HL-60 (cell line): ENCODE measurements around the gene MTCL1.
"Not testable (repeated sequence)": the region's sequence is repeated elsewhere in the genome, so short reads cannot be mapped to it uniquely, and the experiment has no call there.

Experiments used
- DNase-seq, 2 experiments: peaks; one replicate each; pipeline ENCODE4 v3.0.0-alpha.2; 2010 to 2020; ENCODE audit warnings: low read depth in 1 of 2, low spot score in 1 of 2
- H3K27ac ChIP-seq: fragments of 250-450 bp; sonication (Bioruptor Pico); replicated peaks from 2 replicates; pipeline ENCODE4 v1.5.1; 2020; ENCODE audit warnings: mild to moderate bottlenecking, moderate library complexity
- H3K27me3 ChIP-seq: fragments of 250-450 bp; sonication (Bioruptor Pico); 2 replicates; pipeline ENCODE4 v1.5.1; 2021; ENCODE audit warnings: mild to moderate bottlenecking, moderate library complexity; ENCODE audit not compliant: insufficient read depth, poor library complexity, severe bottlenecking
- H3K4me3 ChIP-seq: replicated peaks from 2 replicates; pipeline ENCODE4 v1.5.1; 2011; ENCODE audit warnings: mild to moderate bottlenecking, control low read depth, low read length; ENCODE audit not compliant: insufficient read depth
- GABPA ChIP-seq: IDR thresholded peaks from 2 replicates; pipeline ENCODE4 v1.6.1; 2012; ENCODE audit warnings: low read depth
- POLR2AphosphoS5 ChIP-seq: IDR thresholded peaks from 2 replicates; pipeline ENCODE4 v1.6.1; 2012; ENCODE audit warnings: low read depth
- REST ChIP-seq: IDR thresholded peaks from 2 replicates; pipeline ENCODE4 v1.6.1; 2012; ENCODE audit warnings: low read depth; ENCODE audit not compliant: insufficient replicate concordance
- SPI1 ChIP-seq: IDR thresholded peaks from 2 replicates; pipeline ENCODE4 v1.6.1; 2012; ENCODE audit warnings: low read depth, mild to moderate bottlenecking, borderline replicate concordance
- TF ChIP-seq, protein P1 (sequence below): IDR thresholded peaks from one replicate; pipeline ENCODE4 v1.5.1; 2011; ENCODE audit warnings: low read length, control low read depth, inconsistent platforms; ENCODE audit not compliant: insufficient read depth

Gene MTCL1

DNA sequence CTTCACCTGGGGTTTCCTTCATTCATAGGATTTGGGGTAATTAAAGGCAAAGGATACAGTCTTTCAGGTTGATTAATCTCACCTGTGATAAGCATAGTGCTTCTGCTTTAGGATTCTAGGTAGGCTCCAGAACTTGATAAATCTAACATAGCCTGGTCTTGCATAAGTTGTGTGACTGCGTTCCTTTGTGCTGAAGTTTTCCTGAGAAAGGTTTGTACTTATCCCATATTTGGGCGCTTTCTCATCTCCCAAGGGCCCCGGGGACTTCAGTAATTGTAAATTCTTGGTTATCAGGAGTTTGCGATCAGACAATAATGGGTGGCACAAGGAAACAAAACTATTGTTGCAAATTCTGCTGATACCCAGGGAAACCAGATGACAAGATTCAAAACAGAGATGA lies 53.1 kb downstream of the MTCL1 start:
- no peak for DNase-seq
- no peak overlapping the region for H3K4me3 ChIP-seq
- no peak overlapping the region for H3K27ac ChIP-seq
- TF ChIP-seq GABPA (no peak), POLR2AphosphoS5 (no peak), REST (no peak), SPI1 (no peak)
- TF ChIP-seq, protein P1, sequence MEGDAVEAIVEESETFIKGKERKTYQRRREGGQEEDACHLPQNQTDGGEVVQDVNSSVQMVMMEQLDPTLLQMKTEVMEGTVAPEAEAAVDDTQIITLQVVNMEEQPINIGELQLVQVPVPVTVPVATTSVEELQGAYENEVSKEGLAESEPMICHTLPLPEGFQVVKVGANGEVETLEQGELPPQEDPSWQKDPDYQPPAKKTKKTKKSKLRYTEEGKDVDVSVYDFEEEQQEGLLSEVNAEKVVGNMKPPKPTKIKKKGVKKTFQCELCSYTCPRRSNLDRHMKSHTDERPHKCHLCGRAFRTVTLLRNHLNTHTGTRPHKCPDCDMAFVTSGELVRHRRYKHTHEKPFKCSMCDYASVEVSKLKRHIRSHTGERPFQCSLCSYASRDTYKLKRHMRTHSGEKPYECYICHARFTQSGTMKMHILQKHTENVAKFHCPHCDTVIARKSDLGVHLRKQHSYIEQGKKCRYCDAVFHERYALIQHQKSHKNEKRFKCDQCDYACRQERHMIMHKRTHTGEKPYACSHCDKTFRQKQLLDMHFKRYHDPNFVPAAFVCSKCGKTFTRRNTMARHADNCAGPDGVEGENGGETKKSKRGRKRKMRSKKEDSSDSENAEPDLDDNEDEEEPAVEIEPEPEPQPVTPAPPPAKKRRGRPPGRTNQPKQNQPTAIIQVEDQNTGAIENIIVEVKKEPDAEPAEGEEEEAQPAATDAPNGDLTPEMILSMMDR: no peak
- H3K27me3 ChIP-seq: peaks cover 4% of the 10 kb centered on the region

DNA sequence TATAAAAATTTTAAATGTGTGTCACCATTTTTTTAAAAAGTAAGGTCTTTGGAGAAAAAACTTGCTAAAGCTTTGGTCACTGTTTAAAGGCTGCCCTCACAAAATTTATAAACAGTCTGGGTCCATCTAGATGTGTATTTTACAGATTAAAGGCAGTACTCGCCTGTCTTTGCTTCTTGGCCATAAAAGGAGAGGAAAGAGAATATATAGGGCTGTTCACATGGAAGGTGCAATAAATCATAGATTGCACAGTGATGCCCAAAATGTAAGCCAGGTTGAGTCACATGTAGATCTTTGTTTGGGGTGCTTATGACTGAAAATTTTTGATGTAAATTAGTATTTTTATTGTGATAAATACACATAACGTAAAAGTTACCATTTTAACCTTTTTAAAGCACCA lies 55.6 kb downstream of the MTCL1 start:
- H3K27me3 ChIP-seq: peaks cover 4% of the 10 kb centered on the region
- H3K4me3 ChIP-seq: no peak overlapping the region
- no peak overlapping the region for H3K27ac ChIP-seq
- DNase-seq: no peak
- no peak for TF ChIP-seq REST
- TF ChIP-seq, protein P1: no peak
- no peak for TF ChIP-seq GABPA
- TF ChIP-seq POLR2AphosphoS5: no peak

GRCh38 chr18:8761535-8761934 lies 56.2 kb downstream of the MTCL1 start:
- H3K27me3 ChIP-seq, DNase-seq, H3K4me3 ChIP-seq, H3K27ac ChIP-seq: not testable (repeated sequence)

DNA sequence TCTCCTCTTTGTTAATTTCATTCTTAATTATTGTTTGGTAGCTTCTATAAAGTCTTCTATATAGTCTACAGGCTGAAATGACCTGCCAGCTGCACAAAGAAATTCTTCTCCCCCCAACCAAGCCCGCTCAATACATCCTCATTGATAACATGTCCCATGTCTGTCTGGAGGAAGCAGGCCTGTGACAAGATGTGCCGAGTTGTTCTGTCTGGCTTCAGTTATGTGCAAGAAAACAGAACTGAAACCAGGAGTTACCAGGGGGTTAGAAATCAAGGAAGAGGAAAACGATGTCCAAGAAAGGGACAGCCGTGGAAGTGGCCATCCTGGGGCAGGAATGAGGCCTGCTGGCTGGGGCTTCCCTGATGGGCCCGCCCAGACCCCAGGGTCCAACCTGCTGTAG lies 57.6 kb downstream of the MTCL1 start:
- no peak overlapping the region for H3K27ac ChIP-seq
- H3K27me3 ChIP-seq: no peaks in the 10 kb centered on the region
- TF ChIP-seq GABPA (no peak), POLR2AphosphoS5 (no peak), REST (no peak)
- TF ChIP-seq, protein P1: no peak
- no peak for DNase-seq
- H3K4me3 ChIP-seq: no peak overlapping the region
